Posterior vena cava (tissue), 2 donors: Measurements from ENCODE around the gene POTEJ. TPM values are rescaled to one million over a fixed set of nuclear protein-coding genes. Genes with fewer than 3 reads are reported as not detected.
"Not testable (repeated sequence)": the region's sequence is repeated elsewhere in the genome, so short reads cannot be mapped to it uniquely, and the experiment has no call there.

Experiments used
- DNase-seq: peaks from one replicate; pipeline ENCODE4 v3.0.0-alpha.2; 2020; ENCODE audit warnings: low spot score
- intact Hi-C, 2 donors: fragments of 100-400 bp; cut with DNase I; formaldehyde crosslinking; loops; one replicate each; pipeline versions ENCODE4 v1.14.1 to v1.14.2; 2022 to 2023
- total RNA-seq, 2 donors: library from RNA; stranded (reverse); fragmentation: NEBNext Ultra II Directional; extraction: Animal tissue kit (Norgen Biotek cat#: 25700); gene quantifications; one replicate each; pipeline ENCODE4 v1.2.1, GENCODE V29; 2021
- donor health status: DM: yes; HTN: yes; CAD: no.
- donor health status: DM: yes; HTN: yes; CAD: no.

Gene POTEJ
- total RNA-seq, 2 donors from 2014 or later = not detected

GRCh38 chr2:130599393-130599792 is 11.8 kb upstream of the POTEJ start, which contains the start of gene CFC1:
Gene CFC1, minus strand, starts transcription at chr2:130599575. Its CDS starts 288 bp downstream, at chr2:130599287.
- intact Hi-C loops, DNase-seq: not testable (repeated sequence)

- DNase-seq = peak; percentile 70
- intact Hi-C loops = not testable (repeated sequence)
These were observed 11.3 kb upstream of the POTEJ start for GRCh38 chr2:130599926-130600325.

DNA sequence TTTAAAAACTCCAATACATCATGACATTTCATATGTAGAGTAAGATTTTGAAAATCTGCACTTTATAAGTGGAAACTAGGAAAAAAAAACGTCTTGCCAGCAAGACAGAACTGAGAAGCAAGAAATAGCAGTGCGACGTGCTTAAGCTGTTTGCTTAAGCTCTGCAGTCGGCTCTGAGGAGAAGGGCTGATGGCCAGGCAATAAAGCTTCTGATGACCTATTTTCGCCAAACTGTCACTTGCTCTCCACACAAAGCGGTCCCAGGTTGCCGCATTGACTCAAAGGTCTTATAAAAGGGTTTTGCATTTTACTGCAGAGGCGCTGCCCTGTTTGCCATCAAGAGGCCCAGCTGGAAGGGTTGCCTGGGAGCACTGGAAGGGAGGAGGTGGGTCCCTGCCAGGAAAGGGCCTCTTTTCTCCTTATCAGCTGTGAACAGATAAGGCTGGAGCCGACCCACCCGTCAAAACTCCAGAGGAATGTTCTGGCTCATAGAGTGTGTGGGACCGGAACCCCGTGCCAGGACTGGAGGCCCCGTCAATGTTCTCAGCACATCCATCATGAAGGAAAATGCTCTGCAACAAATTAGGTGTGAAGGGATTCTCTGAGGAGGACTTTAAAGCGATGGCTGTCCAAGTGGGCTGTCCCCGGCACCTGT is 9.5 kb upstream of the POTEJ start:
- DNase-seq, intact Hi-C loops: not testable (repeated sequence)

DNA sequence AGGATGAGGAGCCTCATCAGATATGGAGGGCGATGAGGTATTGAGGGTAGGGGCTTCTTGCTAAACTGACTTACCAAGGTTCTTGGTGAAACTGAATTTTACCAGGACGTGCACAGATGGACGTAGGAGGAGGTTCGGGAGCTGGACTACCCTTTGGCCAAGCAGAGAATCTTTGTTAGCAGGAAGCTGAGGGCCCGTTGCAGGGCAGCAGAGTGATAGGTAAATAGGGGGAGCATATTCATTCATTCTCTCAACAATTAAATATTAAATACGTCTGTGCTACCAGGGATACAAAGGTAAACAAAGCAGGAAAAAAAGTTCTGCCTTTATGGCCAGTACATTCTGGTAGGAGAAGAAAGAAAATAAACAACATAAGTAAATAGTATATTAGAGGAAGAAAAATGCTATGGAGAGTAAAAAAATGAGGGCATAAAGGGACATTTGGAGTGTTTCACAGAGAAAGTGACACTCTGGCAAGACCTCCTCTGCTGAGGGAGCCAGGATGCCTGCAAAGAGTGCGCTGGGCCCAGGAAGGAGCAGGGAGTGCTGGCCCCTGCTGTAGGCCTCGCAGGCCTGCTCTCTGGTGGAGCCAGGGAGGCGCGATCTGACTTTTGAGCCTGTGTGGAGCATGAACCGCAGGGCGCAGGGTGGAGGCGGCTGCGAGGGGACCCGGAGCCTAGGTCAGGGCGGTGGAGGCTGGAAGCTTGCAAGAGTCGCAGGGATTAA is 2.8 kb upstream of the POTEJ start:
- DNase-seq, intact Hi-C loops: not testable (repeated sequence)

DNA sequence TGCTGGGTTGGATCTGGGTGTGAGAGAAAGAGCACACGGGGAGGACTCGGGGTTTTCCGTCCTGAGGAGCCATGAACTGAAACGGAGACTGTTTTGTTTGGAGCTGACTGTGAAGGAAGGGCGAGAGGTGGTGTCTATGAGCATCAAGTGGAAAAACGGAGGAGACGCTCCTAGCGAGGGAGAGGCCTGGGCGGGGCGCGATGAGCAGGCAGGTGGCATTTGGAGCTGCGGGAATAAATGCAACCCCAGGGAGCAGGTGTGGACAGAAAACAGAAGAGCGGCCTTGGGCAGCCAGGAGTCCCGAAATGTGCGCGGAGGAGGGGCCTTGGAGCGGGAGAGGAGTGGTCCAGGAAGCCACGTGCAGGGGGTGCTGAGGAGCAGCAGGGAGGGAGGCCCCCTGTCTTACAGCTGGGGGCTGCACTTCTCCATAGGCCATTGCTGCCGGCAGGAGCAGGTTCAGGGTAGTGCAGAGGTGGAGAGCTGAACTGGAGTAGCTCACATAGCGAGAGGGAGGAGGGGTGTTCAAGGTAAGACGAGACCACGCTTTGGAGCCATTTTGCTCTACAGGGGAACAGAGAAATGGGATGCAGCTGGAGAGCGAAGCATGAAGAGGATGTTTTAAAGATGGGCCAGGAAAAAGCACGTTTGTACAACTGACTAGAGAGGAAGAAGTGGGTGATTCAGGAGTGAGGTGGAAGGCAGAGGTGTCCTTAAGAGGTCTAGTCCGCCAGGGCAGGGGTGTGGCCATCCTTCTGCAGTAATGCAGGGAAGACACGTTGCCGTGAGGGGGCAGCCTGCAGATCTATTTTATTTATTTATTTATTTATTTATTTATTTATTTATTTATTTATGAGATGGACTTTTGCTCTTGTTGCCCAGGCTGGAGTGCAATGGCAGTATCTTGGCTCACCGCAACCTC is 2.0 kb upstream of the POTEJ start:
- intact Hi-C loops, DNase-seq: not testable (repeated sequence)

GRCh38 chr2:130610486-130610885 is 754 bp upstream of the POTEJ start:
- intact Hi-C loops, DNase-seq: not testable (repeated sequence)

DNA sequence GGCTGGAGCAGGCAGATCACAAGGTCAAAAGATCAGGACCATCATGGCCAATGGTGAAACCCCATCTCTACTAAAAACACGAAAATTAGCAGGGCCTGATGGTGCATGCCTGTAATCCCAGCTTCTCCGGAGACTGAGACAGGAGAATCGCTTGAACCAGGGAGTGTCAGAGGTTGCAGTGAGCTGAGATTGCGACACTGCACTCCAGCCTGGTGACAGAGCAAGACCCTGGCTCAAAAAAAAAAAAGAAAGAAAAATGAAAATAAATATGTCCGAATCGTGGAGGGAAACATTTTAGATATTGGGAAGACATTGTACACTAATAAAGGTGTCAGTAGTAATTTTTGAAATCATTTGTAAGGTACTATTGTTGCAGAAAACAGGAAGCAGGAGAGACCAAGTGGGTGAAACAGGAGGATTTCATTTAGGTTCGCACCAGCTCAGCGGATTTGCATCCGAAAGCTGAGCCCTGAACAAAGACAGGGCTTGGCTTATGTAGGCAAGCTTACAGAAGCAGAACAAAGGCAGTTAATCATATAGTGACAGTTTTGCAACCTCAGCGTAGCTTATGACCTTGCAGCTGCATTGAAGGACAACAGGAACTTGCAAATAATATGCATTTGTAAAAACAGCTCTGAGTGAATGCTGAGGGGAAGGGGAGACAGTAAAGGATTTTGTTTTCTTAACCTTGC is 17.7 kb downstream of the POTEJ start:
- intact Hi-C loops = not testable (repeated sequence)

DNA sequence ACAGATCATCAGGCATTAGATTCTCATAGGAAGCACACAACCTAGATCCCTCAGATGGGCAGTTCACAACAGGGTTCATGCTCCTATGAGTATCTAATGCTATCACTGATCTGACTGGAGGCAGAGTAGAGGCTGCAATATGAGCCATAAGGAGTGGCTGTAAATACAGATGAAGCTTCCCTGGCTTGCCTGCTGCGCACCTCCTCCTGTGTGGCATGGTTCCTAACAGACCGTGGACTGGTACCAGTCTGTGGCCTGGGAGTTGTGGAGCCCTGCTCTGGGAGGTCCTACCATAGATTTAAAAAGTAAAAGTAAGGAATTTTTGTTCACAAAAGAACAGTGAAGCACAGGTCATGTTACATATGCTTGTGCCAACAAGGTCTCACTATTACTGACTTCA is 27.7 kb downstream of the POTEJ start:
- not testable (repeated sequence) for DNase-seq

More for the DNA sequence above, 17.7 kb downstream of the POTEJ start:
- not testable (repeated sequence) for DNase-seq

GRCh38 chr2:130641688-130642087 is 30.4 kb downstream of the POTEJ start:
- intact Hi-C loops, DNase-seq: not testable (repeated sequence)

More for the DNA sequence above, 27.7 kb downstream of the POTEJ start:
- intact Hi-C loops = not testable (repeated sequence)

- DNase-seq, intact Hi-C loops: not testable (repeated sequence)
These were observed 38.0 kb downstream of the POTEJ start for GRCh38 chr2:130649285-130649684.

GRCh38 chr2:130664506-130664905 is 53.3 kb downstream of the POTEJ start:
- intact Hi-C loops, DNase-seq: not testable (repeated sequence)

- intact Hi-C loops, DNase-seq: not testable (repeated sequence)
These were observed 54.4 kb downstream of the POTEJ start for GRCh38 chr2:130665596-130665995.

DNA sequence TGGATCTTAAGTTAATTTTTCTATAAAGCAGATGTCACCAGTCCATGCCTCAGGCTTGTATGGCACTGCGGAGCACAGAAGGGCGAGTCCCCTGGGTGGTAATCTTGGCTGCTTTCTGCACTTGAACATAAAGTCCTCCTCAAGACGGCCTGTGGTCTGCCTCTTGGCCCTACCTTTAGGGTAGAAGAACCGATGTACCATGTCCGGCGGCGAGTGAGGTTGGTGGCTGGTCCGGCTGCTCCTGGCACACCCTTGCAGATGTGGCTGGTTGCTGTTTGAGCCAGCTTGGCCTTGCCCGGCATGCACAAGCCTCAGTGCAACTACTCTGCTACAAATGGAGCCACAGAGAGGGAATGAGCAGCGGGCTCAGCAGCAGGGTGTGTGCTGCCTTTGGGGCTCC is 56.3 kb downstream of the POTEJ start:
- DNase-seq, intact Hi-C loops: not testable (repeated sequence)

DNA sequence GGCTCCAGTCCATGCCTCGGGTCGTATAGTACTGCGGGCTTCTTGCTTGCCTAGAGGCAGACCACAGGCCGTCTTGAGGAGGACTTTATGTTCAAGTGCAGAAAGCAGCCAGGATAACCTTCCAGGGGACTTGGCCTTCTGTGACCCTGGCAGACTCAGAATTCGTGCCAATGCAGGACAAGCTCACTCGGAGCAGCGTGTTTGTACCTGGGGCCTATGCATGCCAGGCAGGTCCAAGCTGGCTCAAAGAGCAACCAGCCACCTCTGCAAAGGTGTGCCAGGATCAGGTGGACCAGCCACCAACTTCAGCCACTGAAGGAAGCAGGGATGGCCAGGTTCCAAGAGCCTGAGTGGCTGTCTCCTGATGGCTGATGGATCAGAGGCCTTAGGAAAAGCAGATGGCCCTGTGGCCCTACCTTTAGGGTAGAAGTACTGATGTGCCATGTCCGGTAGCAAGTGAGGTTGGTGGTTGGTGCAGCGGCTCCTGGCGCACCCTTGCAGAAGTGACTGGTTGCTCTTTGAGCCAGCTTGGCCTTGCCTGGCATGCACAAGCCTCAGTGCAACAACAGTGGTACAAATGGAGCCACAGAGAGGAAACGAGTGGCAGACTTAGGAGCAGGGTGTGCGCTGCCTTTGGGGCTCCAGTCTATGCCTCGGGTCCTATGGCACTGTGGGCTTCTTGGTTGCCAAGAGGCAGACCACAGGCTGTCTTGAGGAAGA is 58.9 kb downstream of the POTEJ start:
- DNase-seq, intact Hi-C loops: not testable (repeated sequence)

DNA sequence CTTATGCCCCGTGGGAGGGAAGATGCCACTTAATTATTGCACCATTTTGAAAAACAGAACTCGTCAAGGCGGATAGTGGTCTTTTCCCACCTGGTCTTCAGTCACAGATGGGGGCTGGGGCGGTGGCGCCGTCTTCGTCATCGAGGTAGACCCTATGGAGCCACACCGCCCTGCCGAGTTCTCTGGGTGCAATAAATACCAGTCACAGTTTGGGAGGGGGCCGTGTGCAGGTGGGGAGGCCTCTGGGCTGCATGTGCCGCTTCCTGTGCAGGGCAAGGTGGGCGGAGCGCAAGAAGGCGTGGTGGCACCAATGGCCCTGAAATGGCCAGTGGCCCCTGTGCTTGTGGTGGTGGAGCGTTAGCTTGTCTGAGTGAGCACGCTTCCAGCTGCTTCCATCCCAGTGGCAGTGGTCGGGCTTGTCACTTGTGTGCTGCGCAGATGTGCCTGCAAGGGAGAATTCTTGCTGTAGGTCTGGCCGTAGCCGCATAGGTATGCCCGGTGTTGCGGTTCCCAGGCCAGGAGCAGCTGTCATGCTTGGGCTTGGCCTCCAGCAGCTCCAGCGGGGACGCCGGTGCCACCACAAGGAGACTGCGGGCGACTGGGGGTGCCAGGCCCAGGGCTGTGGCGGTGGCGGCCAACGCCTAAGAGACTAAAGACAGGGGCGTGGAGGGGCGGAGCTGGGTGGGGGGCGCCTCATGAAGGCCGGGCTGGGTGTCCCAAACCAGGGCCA is 81.0 kb downstream of the POTEJ start:
- intact Hi-C loops = not testable (repeated sequence)

GRCh38 chr2:130693474-130693873 is 82.2 kb downstream of the POTEJ start:
- peak; percentile 81 for DNase-seq
- intact Hi-C loops = not testable (repeated sequence)

More for the DNA sequence above, 81.0 kb downstream of the POTEJ start:
- not testable (repeated sequence) for DNase-seq

DNA sequence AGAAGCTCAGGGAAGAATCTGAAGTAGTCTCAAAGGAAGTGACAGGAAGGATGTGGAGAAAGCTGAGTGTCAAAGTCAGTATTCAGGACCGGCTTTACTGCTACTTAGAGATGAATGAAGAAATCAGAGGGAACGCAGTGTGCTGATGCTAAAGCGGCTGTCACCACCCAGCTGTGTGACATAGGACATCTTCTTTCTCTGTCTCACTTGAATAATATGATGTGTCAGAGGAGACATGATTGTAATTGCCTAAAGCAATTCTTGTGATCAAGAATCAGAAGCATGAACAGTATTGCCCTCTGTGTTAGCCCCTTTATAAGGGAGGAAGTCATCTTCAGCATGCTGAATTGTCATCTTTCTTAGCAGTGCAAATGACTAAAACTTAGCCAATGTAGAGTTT is 92.0 kb downstream of the POTEJ start:
- intact Hi-C loops, DNase-seq: not testable (repeated sequence)
